Measurements from ENCODE around the gene FNDC10. TPM values are rescaled to one million over a fixed set of nuclear protein-coding genes. Genes with fewer than 3 reads are reported as not detected.

The FNDC10 gene
- total and polyA plus RNA-seq, 9 of the 15 experiments (the other 6 are each of a cell fraction or from before 2014, with no cell fraction given) = 0.08 to 6.3 (median 1.6) TPM

DNA sequence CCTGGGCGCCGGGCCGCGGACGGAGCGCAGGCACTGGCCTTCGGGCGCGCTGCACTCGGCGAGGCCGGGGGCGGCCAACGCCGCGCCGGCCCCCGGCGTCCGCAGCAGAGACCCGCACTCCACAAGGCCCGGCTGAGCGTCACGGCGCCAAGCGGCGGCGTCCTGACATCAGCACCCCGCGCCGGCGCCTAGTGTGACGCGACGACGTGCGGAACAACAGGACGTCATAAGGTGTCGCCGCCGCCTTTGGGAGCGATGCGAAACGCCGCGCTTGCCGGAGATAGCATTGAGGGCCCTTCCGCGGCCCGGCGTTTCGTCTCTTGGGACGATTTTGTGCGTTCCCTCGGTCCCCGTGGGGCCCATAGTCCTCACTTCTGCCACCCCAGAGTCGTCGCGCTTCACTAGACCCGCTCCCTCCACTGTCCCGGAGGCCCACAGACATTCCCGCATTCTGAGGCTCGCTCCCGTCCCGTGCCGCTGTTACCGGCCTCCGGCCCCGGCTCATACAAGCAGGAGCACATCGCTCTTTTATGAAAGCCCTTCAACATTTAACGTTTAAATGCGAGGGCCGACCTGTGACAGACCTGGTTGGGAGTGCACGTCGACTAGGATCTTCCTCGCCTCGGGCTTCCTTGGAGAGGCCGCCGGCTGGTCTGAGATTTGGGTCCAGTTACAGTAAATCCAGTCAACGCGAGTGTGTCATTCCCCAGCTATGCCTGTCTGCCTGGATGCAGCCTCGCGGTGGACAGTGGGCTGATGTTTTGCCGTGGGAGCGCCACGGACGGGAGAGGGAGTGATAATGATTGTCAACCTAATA is 25.0 kb downstream of the FNDC10 start, which contains the start of gene SSU72 (continued):
- TF ChIP-seq CTBP1 (IDR thresholded peaks at IDR 0.05; ENCODE audit: borderline replicate concordance) (peak; percentile 67; the same call in 1 of the 2 replicates), MTA1 (IDR thresholded peaks at IDR 0.05; ENCODE audit: borderline replicate concordance) (peak; percentile 100), MTA2 (IDR thresholded peaks at IDR 0.05; ENCODE audit: low read depth) (no peak), ZNF263 (CRISPR knock-in tag; IDR thresholded peaks at IDR 0.05; ENCODE audit: borderline replicate concordance) (peak; percentile 55), FIP1L1 (IDR thresholded peaks at IDR 0.05; ENCODE audit: low read depth, low read length, poor library complexity, severe bottlenecking) (no peak), GATA2 (CRISPR knock-in tag; IDR thresholded peaks at IDR 0.05) (no peak), EP300 (IDR thresholded peaks at IDR 0.05; ENCODE audit: low read length) (peak; percentile 59), DMBX1 (CRISPR knock-in tag; IDR thresholded peaks at IDR 0.05; ENCODE audit: borderline replicate concordance) (0 out of 2 replicates have a peak, but pooled peaks have one; percentile 3), ZFP36 (IDR thresholded peaks at IDR 0.05; ENCODE audit: low read depth, low read length, partially characterized antibody) (no peak), ZNF384 (IDR thresholded peaks at IDR 0.05; ENCODE audit: low read depth, low read length) (0 out of 2 replicates have a peak, but pooled peaks have one; percentile 24), ZNF764 (CRISPR knock-in tag; IDR thresholded peaks at IDR 0.05; ENCODE audit: low read depth) (no peak), JUNB (CRISPR knock-in tag; conservative IDR thresholded peaks at IDR 0.05) (no peak), SAP30 (IDR thresholded peaks at IDR 0.05; ENCODE audit: borderline replicate concordance, insufficient read depth, low read depth, low read length, poor library complexity, severe bottlenecking) (no peak), ZBTB8A (IDR thresholded peaks at IDR 0.05; ENCODE audit: partially characterized antibody) (no peak)
- TF ChIP-seq, protein P1, sequence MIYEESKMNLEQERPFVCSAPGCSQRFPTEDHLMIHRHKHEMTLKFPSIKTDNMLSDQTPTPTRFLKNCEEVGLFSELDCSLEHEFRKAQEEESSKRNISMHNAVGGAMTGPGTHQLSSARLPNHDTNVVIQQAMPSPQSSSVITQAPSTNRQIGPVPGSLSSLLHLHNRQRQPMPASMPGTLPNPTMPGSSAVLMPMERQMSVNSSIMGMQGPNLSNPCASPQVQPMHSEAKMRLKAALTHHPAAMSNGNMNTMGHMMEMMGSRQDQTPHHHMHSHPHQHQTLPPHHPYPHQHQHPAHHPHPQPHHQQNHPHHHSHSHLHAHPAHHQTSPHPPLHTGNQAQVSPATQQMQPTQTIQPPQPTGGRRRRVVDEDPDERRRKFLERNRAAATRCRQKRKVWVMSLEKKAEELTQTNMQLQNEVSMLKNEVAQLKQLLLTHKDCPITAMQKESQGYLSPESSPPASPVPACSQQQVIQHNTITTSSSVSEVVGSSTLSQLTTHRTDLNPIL (CRISPR knock-in tag; IDR thresholded peaks at IDR 0.05) = no peak
- TF ChIP-seq, protein P2, sequence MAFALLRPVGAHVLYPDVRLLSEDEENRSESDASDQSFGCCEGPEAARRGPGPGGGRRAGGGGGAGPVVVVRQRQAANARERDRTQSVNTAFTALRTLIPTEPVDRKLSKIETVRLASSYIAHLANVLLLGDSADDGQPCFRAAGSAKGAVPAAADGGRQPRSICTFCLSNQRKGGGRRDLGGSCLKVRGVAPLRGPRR (CRISPR knock-in tag; IDR thresholded peaks at IDR 0.05) = 0 out of 2 replicates have a peak, but pooled peaks have one; percentile 18
- TF ChIP-seq, protein P3, sequence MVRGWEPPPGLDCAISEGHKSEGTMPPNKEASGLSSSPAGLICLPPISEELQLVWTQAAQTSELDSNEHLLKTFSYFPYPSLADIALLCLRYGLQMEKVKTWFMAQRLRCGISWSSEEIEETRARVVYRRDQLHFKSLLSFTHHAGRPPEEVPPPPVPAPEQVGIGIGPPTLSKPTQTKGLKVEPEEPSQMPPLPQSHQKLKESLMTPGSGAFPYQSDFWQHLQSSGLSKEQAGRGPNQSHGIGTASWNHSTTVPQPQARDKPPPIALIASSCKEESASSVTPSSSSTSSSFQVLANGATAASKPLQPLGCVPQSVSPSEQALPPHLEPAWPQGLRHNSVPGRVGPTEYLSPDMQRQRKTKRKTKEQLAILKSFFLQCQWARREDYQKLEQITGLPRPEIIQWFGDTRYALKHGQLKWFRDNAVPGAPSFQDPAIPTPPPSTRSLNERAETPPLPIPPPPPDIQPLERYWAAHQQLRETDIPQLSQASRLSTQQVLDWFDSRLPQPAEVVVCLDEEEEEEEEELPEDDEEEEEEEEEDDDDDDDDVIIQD (CRISPR knock-in tag; IDR thresholded peaks at IDR 0.05) = no peak
- TF ChIP-seq, protein P4, sequence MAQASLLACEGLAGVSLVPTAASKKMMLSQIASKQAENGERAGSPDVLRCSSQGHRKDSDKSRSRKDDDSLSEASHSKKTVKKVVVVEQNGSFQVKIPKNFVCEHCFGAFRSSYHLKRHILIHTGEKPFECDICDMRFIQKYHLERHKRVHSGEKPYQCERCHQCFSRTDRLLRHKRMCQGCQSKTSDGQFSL (CRISPR knock-in tag; IDR thresholded peaks at IDR 0.05) = no peak; the same call in 1 of the 2 replicates
- TF ChIP-seq, protein P4 (tag; IDR thresholded peaks at IDR 0.05) = no peak
- TF ChIP-seq, protein P5, sequence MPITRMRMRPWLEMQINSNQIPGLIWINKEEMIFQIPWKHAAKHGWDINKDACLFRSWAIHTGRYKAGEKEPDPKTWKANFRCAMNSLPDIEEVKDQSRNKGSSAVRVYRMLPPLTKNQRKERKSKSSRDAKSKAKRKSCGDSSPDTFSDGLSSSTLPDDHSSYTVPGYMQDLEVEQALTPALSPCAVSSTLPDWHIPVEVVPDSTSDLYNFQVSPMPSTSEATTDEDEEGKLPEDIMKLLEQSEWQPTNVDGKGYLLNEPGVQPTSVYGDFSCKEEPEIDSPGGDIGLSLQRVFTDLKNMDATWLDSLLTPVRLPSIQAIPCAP (CRISPR knock-in tag; IDR thresholded peaks at IDR 0.05; ENCODE audit: borderline replicate concordance) = no peak
- TF ChIP-seq, protein P6, sequence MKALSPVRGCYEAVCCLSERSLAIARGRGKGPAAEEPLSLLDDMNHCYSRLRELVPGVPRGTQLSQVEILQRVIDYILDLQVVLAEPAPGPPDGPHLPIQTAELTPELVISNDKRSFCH (CRISPR knock-in tag; IDR thresholded peaks at IDR 0.05) = no peak
- TF ChIP-seq, protein P6 (tag; IDR thresholded peaks at IDR 0.05) = peak; percentile 66

All from K562 (cell line).